Measurements from ENCODE around the gene PICK1. TPM values are rescaled to one million over a fixed set of nuclear protein-coding genes. Genes with fewer than 3 reads are reported as not detected.
A peak's percentile ranks its signal among the peaks of the same experiment; 100 is the strongest.

PICK1 gene
- total and polyA plus RNA-seq, 2 donors (not counting 1 experiment from before 2014, with no cell fraction given) = 7.8 to 11.1 TPM

- no peaks in the 10 kb centered on the region for H3K79me2 ChIP-seq (ENCODE audit: control insufficient read depth, insufficient read depth, low read length)
- TF ChIP-seq EZH2 (IDR thresholded peaks at IDR 0.05; ENCODE audit: low read length, missing control alignments) = no peak
- TF ChIP-seq CTCF (conservative IDR thresholded peaks at IDR 0.05 in 1 of 2, IDR thresholded peaks at IDR 0.05 in 1 of 2; ENCODE audit: low read depth in 1 of 2, low read length in 2 of 2) = no peak
- H3K27ac ChIP-seq (ENCODE audit: insufficient read depth, low read length) = no peak overlapping the region
- H3K9me3 ChIP-seq (ENCODE audit: control insufficient read depth, insufficient read depth, low read depth, low read length) = no peaks in the 10 kb centered on the region
- H3K4me2 ChIP-seq (ENCODE audit: extremely low read depth, insufficient read depth, low read length) = no peak overlapping the region
- no peak overlapping the region for H3K4me3 ChIP-seq (replicated peaks in 1 of 4; ENCODE audit: control extremely low read depth in 1 of 4, insufficient read depth in 1 of 4, low read depth in 3 of 4, low read length in 4 of 4)
- H2AFZ ChIP-seq (ENCODE audit: low read length) = no peak overlapping the region
- DNase-seq (ENCODE audit: low read depth in 2 of 2) = no peak
- peaks cover 5% of the 10 kb centered on the region for H3K4me1 ChIP-seq (ENCODE audit: control insufficient read depth, extremely low read depth, insufficient read depth, low read length)
- H3K27me3 ChIP-seq (ENCODE audit: control insufficient read depth, insufficient read depth, low read length) = no peaks in the 10 kb centered on the region
- no peak overlapping the region for H3K9ac ChIP-seq (ENCODE audit: insufficient read depth, low read length)
- peaks cover 2% of the 10 kb centered on the region for H3K36me3 ChIP-seq (ENCODE audit: control insufficient read depth, insufficient read depth, low read length)
- no peaks in the 10 kb centered on the region for H4K20me1 ChIP-seq (ENCODE audit: control insufficient read depth, extremely low read depth, insufficient read depth, low read length)
Observed at GRCh38 chr22:38073150-38074130, 16.2 kb downstream of the PICK1 start.

- Histone ChIP-seq H4K20me1 (ENCODE audit: control insufficient read depth, extremely low read depth, insufficient read depth, low read length) (no peaks in the 10 kb centered on the region), H3K27me3 (ENCODE audit: control insufficient read depth, insufficient read depth, low read length) (no peaks in the 10 kb centered on the region), H3K4me2 (ENCODE audit: extremely low read depth, insufficient read depth, low read length) (no peak overlapping the region), H3K27ac (ENCODE audit: insufficient read depth, low read length) (no peak overlapping the region), H3K4me1 (ENCODE audit: control insufficient read depth, extremely low read depth, insufficient read depth, low read length) (peaks cover 2% of the 10 kb centered on the region), H2AFZ (ENCODE audit: low read length) (no peak overlapping the region), H3K36me3 (ENCODE audit: control insufficient read depth, insufficient read depth, low read length) (peaks cover 2% of the 10 kb centered on the region), H3K4me3 (replicated peaks in 1 of 4; ENCODE audit: control extremely low read depth in 1 of 4, insufficient read depth in 1 of 4, low read depth in 3 of 4, low read length in 4 of 4) (no peak overlapping the region), H3K9ac (ENCODE audit: insufficient read depth, low read length) (no peak overlapping the region), H3K9me3 (ENCODE audit: control insufficient read depth, insufficient read depth, low read depth, low read length) (no peaks in the 10 kb centered on the region), H3K79me2 (ENCODE audit: control insufficient read depth, insufficient read depth, low read length) (no peaks in the 10 kb centered on the region)
- TF ChIP-seq CTCF (conservative IDR thresholded peaks at IDR 0.05 in 1 of 2, IDR thresholded peaks at IDR 0.05 in 1 of 2; ENCODE audit: low read depth in 1 of 2, low read length in 2 of 2) (peak; percentile 30 to 61), EZH2 (IDR thresholded peaks at IDR 0.05; ENCODE audit: low read length, missing control alignments) (no peak)
- DNase-seq (ENCODE audit: low read depth in 2 of 2) = peak; percentile 31 to 40
Observed at GRCh38 chr22:38074181-38075104, 17.2 kb downstream of the PICK1 start.

Data from fibroblast of lung (primary cell).